DND-41 (cell line): Measurements from ENCODE around the gene TAS2R40.

ENCODE experiments used
- CTCF ChIP-seq: IDR thresholded peaks from 2 replicates; pipeline ENCODE4 v1.5.1; 2012; ENCODE audit warnings: borderline replicate concordance, low read length, moderate library complexity, mild to moderate bottlenecking; ENCODE audit not compliant: poor library complexity, severe bottlenecking; ENCODE audit errors: extremely low read depth
- EZH2 ChIP-seq: IDR thresholded peaks from 3 replicates; pipeline ENCODE4 v1.6.1; 2012; ENCODE audit warnings: borderline replicate concordance, low read depth, mild to moderate bottlenecking, moderate library complexity, low read length, inconsistent platforms; ENCODE audit not compliant: severe bottlenecking

- TF ChIP-seq EZH2 (no peak), CTCF (no peak)
These were observed 23.3 kb downstream of the TAS2R40 start for GRCh38 chr7:143245123-143245522.
